ENCODE data around the gene RIC1.
"Not testable (repeated sequence)": the region's sequence is repeated elsewhere in the genome, so short reads cannot be mapped to it uniquely, and the experiment has no call there.

RIC1 gene

GRCh38 chr9:5671711-5672353 lies 42.9 kb downstream of the RIC1 start:
- DNase-seq (ENCODE audit: low spot score), result no peak

DNA sequence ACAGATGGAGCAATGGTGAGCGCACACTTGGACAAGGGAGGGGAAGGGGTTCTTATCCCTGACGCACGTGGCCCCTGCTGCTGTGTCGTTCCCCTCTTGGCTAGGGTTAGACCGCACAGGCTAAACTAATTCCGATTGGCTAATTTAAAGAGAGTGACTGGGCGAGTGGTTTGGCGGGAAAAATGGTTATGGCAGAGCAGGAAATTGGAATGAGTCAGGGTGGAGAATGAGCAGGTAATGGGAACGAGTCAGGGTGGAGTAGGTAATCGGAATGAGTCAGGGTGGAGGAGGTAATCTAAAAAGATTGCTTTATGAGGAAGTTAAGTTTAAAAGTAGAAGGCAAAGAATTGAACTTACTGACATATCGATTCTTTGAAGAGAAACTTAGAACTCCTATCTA lies 46.1 kb downstream of the RIC1 start:
- DNase-seq (ENCODE audit: low spot score), result not testable (repeated sequence)

GRCh38 chr9:5683591-5683990 lies 54.7 kb downstream of the RIC1 start:
- not testable (repeated sequence) for DNase-seq (ENCODE audit: low spot score)

- DNase-seq (ENCODE audit: low spot score), result no peak
Observed at GRCh38 chr9:5684101-5684500, 55.2 kb downstream of the RIC1 start.

- DNase-seq (ENCODE audit: low spot score), result no peak
Observed at GRCh38 chr9:5688109-5688508, 59.2 kb downstream of the RIC1 start.

GRCh38 chr9:5690278-5690677 lies 61.4 kb downstream of the RIC1 start:
- DNase-seq (ENCODE audit: low spot score), result no peak

GRCh38 chr9:5695860-5696259 lies 67.0 kb downstream of the RIC1 start:
- no peak for DNase-seq (ENCODE audit: low spot score)

DNA sequence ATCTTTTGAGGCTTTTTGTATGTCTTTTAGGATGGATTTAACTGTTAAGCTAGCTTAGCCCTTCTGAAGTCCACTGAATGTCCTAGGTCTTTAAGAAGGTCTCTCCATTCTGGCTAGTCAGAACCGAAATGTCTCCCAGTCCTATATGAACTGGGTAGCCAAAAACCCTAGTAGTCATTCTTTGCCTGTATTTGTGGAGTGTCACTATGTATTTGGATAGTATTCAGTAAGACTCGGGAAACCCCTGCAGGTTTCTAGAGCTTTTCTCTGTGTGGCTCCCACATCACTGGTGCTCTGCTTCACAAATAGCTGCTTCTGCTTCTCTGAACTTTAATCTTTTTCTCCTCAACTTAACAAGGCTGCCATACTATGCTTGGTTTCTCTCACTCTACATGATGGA lies 68.0 kb downstream of the RIC1 start:
- no peak for DNase-seq (ENCODE audit: low spot score)

GRCh38 chr9:5698004-5698403 lies 69.1 kb downstream of the RIC1 start:
- no peak for DNase-seq (ENCODE audit: low spot score)

- no peak for DNase-seq (ENCODE audit: low spot score)
Observed at GRCh38 chr9:5698810-5699556, 70.1 kb downstream of the RIC1 start.

- DNase-seq (ENCODE audit: low spot score), result no peak
Observed at GRCh38 chr9:5708414-5708813, 79.5 kb downstream of the RIC1 start.

GRCh38 chr9:5712651-5713390 lies 83.9 kb downstream of the RIC1 start:
- no peak for DNase-seq (ENCODE audit: low spot score)

GRCh38 chr9:5714501-5715401 lies 85.8 kb downstream of the RIC1 start:
- no peak for DNase-seq (ENCODE audit: low spot score)

DNA sequence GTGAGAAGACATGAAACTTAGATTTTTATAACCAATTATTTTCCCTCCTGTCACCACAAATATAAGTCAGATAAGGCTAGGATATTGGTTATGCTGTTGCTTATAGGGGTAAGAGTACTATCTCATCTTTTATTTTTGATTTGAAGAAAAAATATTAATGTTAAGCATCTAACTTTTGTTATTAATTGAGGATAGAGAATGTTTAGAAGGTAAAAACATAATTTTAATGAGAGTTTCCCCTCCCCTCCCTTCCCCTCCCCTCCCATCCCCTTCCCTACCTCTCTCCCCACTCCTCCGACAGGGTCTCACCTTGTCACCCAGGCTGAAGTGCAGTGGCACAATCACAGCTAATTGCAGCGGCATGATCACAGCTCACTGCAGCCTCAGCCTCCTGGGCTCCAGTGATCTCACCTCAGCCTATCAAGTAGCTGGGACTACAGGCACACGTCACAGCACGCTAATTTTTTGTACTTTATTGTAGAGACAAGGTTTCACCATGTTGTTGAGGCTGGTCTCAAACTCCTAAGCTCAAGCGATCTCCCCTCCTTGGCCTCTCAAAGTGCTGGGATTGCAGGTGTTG lies 86.7 kb downstream of the RIC1 start:
- DNase-seq (ENCODE audit: low spot score), result no peak

DNA sequence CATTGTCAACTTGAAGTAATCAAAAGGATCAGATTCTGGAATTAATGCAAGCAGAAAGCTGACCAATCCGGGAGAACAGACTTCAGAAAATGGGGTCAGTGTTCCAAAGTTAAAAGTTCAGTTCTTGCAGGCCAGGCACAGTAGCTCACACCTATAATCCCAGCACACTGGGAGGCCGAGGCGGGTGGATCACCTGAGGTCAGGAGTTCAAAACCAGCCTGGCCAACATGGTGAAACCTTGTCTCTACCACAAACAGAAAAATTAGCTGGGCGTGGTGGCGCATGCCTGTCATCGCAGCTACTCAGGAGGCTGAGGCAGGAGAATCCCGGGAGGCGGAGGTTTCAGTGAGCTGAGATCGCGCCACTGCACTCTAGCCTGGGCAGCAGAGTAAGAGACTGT lies 88.5 kb downstream of the RIC1 start:
- not testable (repeated sequence) for DNase-seq (ENCODE audit: low spot score)

GRCh38 chr9:5718296-5719032 lies 89.6 kb downstream of the RIC1 start:
- no peak for DNase-seq (ENCODE audit: low spot score)

DNA sequence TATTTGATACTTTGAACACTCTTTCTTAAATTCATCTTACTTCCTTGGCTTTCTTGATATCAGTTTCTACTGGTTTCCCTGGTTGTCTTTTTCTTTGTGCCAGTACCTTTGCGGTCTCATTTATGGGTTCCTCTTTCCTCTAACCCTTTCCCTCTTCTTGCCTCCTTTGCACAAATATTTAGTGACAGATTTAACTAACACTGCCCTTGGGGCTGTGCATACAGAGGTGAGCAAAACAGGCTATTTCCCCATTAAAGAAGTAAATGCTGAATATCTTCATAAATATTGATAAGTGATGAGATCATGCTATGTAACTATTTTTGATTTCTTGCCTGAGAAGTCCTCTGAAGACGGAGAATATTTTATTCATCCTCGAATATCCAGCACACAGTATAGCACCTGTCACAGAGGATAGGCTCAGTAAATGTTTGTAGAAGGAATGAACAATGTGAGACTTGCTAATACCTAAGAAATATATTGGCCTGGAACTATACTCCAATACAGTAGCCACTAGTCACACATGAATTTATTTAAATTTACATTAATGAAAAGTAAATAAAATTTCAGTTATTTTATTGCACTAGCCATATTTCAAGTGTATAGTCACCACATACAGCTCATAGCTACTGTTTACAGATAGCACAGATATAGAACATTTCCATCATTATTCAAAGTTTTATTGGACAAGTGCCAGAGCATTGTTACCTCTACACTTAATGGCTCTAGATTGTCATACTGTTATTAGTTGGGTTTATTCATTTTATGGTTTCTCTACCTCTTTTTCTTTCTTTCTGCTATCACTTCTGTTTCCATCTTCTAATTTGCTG lies 90.4 kb downstream of the RIC1 start:
- DNase-seq (ENCODE audit: low spot score), result no peak

GRCh38 chr9:5720151-5720550 lies 91.2 kb downstream of the RIC1 start:
- DNase-seq (ENCODE audit: low spot score), result no peak

- no peak for DNase-seq (ENCODE audit: low spot score)
Observed at GRCh38 chr9:5721279-5722087, 92.6 kb downstream of the RIC1 start.

Data from pons (tissue), 1 donor.